Gastroesophageal sphincter (tissue), 4 donors: Measurements from ENCODE around the gene PDZD2. TPM values are rescaled to one million over a fixed set of nuclear protein-coding genes. Genes with fewer than 3 reads are reported as not detected.

Experiments used
- ATAC-seq: fragments of 150-250 bp; one replicate; pipeline ENCODE4 v1.9.1; 2016; ENCODE audit warnings: mild to moderate bottlenecking, moderate library complexity
- H3K27ac ChIP-seq, 4 donors: fragments of 200-600 bp; sonication (generic) in 3 of 4; 1 replicate in 3 of 4; 2 replicates in 1 of 4; pipeline ENCODE4 v1.5.1; 2016 to 2019
- H3K27me3 ChIP-seq: fragments of 200-600 bp; sonication (generic); one replicate; pipeline ENCODE4 v1.5.1; 2019
- H3K36me3 ChIP-seq, 2 donors: fragments of 200-600 bp; sonication (generic); one replicate each; pipeline ENCODE4 v1.5.1; 2019; ENCODE audit warnings: control low read depth in 1 of 2
- H3K4me1 ChIP-seq, 3 donors: fragments of 200-600 bp; sonication (generic); 1 replicate in 2 of 3; 2 replicates in 1 of 3; pipeline ENCODE4 v1.5.1; 2016 to 2019; ENCODE audit warnings: control low read depth in 2 of 3
- H3K4me3 ChIP-seq, 2 donors: fragments of 200-600 bp; sonication (generic); one replicate each; pipeline ENCODE4 v1.5.1; 2019; ENCODE audit warnings: mild to moderate bottlenecking in 1 of 2, moderate library complexity in 1 of 2
- H3K9me3 ChIP-seq, 3 donors: fragments of 200-600 bp; sonication (generic); one replicate each; pipeline ENCODE4 v1.5.1; 2017 to 2019; ENCODE audit warnings: control low read depth in 2 of 3
- EP300 ChIP-seq: sonication (generic); formaldehyde crosslinking; IDR thresholded peaks from one replicate; pipeline ENCODE4 v1.6.1; 2017; ENCODE audit warnings: antibody characterized with exemption, mild to moderate bottlenecking
- POLR2A ChIP-seq, 2 donors: fragments of 450-650 bp; IDR thresholded peaks; one replicate each; pipeline ENCODE4 v1.6.1; 2017; ENCODE audit warnings: antibody characterized with exemption in 2 of 2, mild to moderate bottlenecking in 2 of 2, moderate library complexity in 1 of 2
- POLR2AphosphoS5 ChIP-seq: sonication (generic); formaldehyde crosslinking; IDR thresholded peaks from one replicate; pipeline ENCODE4 v1.6.1; 2017; ENCODE audit warnings: antibody characterized with exemption
- WGBS, 2 donors: methylation state at CpG; one replicate each; pipeline ENCODE4 v1.1.5; 2018; ENCODE audit warnings: low coverage in 1 of 2; 5-methylcytosine and 5-hydroxymethylcytosine counted together
- total RNA-seq, 4 donors: library from RNA; depleted of rRNA; stranded (reverse); fragments of >200 nt; gene quantifications; one replicate each; pipeline ENCODE4 v1.1.0, GENCODE V29; 2016
- TF ChIP-seq, protein P1 (sequence below), 4 experiments: fragments of 200-600 bp in 2 of 4; fragments of 450-650 bp in 2 of 4; sonication (generic) in 1 of 4; IDR thresholded peaks; one replicate each; pipeline ENCODE4 v1.5.1; 2017 to 2019; ENCODE audit warnings: antibody characterized with exemption in 4 of 4, mild to moderate bottlenecking in 2 of 4, moderate library complexity in 2 of 4

The PDZD2 gene
- total RNA-seq, 4 donors from 2014 or later, result 8.6 to 19.4 (median 14.0) TPM

DNA sequence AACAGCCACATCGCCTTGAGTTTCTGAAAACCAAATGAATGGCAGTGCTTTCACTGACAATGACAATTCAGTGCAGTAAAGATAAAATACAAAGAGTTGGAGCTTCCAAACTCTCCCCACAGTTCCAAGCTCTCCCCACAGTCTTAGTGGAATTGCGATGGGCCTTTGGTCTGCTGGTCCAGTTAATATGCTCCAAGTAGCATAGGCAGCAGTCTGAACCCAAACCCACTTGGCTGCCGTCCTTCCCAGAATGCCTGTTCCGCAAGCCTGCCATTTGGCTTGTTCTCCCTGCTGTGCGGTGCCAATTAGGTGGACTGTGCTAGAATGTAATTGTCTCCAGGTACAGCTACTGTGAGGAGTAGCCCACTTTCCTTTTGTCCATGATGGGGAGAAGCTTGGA, 285.1 kb downstream of the PDZD2 start:
- Histone ChIP-seq H3K4me1 (no peaks in the 10 kb centered on the region), H3K9me3 (no peaks in the 10 kb centered on the region), H3K27ac (no peak overlapping the region), H3K36me3 (no peaks in the 10 kb centered on the region), H3K27me3 (no peaks in the 10 kb centered on the region), H3K4me3 (no peak overlapping the region)
- WGBS, 2 donors, result 93% methylated on average over 3 of the region's 5 CpGs; no CpG with 5 or more reads in 1 of the 2 donors
- TF ChIP-seq EP300 (no peak), POLR2AphosphoS5 (no peak), POLR2A (IDR thresholded peaks at IDR 0.05) (no peak)
- TF ChIP-seq, protein P1, sequence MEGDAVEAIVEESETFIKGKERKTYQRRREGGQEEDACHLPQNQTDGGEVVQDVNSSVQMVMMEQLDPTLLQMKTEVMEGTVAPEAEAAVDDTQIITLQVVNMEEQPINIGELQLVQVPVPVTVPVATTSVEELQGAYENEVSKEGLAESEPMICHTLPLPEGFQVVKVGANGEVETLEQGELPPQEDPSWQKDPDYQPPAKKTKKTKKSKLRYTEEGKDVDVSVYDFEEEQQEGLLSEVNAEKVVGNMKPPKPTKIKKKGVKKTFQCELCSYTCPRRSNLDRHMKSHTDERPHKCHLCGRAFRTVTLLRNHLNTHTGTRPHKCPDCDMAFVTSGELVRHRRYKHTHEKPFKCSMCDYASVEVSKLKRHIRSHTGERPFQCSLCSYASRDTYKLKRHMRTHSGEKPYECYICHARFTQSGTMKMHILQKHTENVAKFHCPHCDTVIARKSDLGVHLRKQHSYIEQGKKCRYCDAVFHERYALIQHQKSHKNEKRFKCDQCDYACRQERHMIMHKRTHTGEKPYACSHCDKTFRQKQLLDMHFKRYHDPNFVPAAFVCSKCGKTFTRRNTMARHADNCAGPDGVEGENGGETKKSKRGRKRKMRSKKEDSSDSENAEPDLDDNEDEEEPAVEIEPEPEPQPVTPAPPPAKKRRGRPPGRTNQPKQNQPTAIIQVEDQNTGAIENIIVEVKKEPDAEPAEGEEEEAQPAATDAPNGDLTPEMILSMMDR (IDR thresholded peaks at IDR 0.05), result no peak
- no peak for ATAC-seq

GRCh38 chr5:31931874-31932273, 292.9 kb downstream of the PDZD2 start:
- Histone ChIP-seq H3K36me3 (no peaks in the 10 kb centered on the region), H3K4me1 (peaks cover 0 to 11% (median 0%) of the 10 kb centered on the region in 3 donors), H3K4me3 (no peak overlapping the region), H3K27me3 (no peaks in the 10 kb centered on the region), H3K27ac (no peak overlapping the region), H3K9me3 (no peaks in the 10 kb centered on the region)
- ATAC-seq, result no peak
- WGBS, 2 donors, result 83 to 88% methylated on average over 3 of the region's 4 CpGs
- TF ChIP-seq EP300 (no peak), POLR2AphosphoS5 (no peak), POLR2A (IDR thresholded peaks at IDR 0.05) (no peak)
- TF ChIP-seq, protein P1 (IDR thresholded peaks at IDR 0.05), result no peak

DNA sequence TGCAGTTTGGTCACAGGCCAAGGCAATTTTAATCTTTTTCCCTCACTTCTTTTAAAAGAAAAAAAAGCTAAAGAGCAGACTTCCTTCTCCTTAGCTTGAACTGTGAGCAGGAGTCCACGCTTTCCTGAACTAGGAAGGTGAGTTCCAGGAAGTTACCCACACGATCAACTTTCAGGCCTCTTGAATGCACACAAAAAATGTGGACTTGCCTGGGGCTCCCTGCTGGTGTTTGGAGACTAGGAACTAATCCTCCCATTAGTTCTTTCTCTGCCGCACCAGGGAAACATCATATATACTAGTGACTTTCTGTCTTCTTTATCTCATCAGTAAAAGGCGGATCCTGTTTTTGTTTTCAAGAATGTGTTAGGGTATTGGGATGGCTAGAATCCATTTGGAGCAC, 295.2 kb downstream of the PDZD2 start:
- no peaks in the 10 kb centered on the region for H3K36me3 ChIP-seq
- H3K9me3 ChIP-seq, result no peaks in the 10 kb centered on the region
- H3K27me3 ChIP-seq, result no peaks in the 10 kb centered on the region
- ATAC-seq, result no peak
- TF ChIP-seq POLR2A (IDR thresholded peaks at IDR 0.05) (no peak), EP300 (no peak), POLR2AphosphoS5 (no peak)
- TF ChIP-seq, protein P1 (IDR thresholded peaks at IDR 0.05), result no peak
- H3K27ac ChIP-seq, result no peak overlapping the region
- 92 to 93% methylated on average over 3 to 4 of the region's 4 CpGs for WGBS, 2 donors
- H3K4me1 ChIP-seq, result peaks cover 0 to 11% (median 0%) of the 10 kb centered on the region in 3 donors
- H3K4me3 ChIP-seq, result no peak overlapping the region

DNA sequence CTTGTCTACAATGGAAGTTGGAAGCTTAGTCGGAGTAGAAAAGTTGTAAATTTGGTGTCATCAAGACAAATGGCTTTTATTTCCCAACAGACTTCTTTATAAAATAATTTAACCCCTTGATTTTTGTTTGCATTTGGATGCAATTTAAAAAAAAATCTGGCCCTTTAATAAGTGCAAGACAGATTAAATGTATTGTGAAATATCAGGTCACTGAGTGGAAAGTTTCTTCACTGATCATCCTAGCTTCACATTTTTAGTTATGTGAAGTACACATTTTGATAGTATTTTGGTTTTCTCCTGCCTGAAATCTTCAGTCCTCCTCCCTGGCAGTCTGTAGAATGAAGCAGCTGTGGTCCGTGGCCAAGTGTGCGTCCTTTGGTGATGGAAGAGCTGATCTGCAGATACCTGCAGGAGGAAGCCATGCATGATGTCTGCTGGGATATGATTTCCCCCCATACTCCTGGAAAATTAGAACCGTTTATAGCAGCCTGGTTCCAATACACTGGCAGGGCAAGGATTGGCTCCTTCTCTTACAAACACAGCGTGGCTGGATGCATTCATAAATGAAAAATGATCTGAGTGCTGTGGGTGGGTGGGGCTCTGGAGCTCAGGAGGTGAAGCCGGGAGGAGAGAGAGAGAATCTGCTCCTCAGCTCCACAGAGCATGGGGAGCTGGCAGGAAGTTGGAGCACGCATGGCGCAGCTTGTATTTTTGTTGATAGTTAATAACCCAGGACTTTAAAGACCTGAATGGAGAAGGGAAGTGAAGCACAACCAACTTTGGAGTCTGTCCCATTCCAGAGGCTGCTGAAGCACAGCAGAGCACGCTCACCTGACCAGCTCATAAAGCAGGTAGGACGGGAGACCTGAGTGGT, 296.8 kb downstream of the PDZD2 start:
- WGBS, 2 donors, result 11 to 15% methylated on average over 7 to 8 of the region's 10 CpGs
- Histone ChIP-seq H3K36me3 (no peaks in the 10 kb centered on the region), H3K9me3 (no peaks in the 10 kb centered on the region), H3K4me3 (peak overlapping the region in 1 of 2 donors; percentile 24), H3K4me1 (peaks cover 0 to 11% (median 0%) of the 10 kb centered on the region in 3 donors), H3K27me3 (no peaks in the 10 kb centered on the region), H3K27ac (peak overlapping the region in 2 of 4 donors; percentile 26 to 41)
- TF ChIP-seq EP300 (no peak), POLR2A (IDR thresholded peaks at IDR 0.05) (no peak), POLR2AphosphoS5 (no peak)
- TF ChIP-seq, protein P1 (IDR thresholded peaks at IDR 0.05), result no peak
- ATAC-seq, result no peak

DNA sequence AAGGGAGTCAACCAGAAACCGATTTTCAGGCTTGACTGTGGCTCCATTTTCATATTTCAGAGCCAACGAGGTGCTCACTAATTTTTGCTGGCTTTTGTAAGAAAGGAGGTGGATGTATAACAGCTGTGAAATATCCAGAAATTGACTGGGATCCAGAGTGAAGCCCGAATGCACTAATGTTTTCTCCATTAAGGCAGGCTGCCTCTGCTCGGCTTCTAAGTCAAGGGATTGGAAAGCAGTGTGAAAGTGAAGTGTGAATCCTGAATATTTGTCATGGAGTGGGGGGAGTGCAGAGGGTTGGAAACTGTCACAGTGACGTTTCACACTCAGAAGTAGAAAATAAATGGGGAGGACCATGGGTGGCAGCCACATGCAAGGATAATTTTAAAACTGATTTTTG, 297.8 kb downstream of the PDZD2 start:
- TF ChIP-seq POLR2AphosphoS5 (peak; percentile 15), POLR2A (IDR thresholded peaks at IDR 0.05) (no peak)
- ATAC-seq, result no peak
- H3K36me3 ChIP-seq, result no peaks in the 10 kb centered on the region
- peak overlapping the region in 1 of 4 donors; percentile 41 for H3K27ac ChIP-seq
- peak overlapping the region in 1 of 2 donors; percentile 24 for H3K4me3 ChIP-seq
- H3K9me3 ChIP-seq, result no peaks in the 10 kb centered on the region
- H3K27me3 ChIP-seq, result no peaks in the 10 kb centered on the region
- 22 to 29% methylated on average over 5 of the region's 5 CpGs for WGBS, 2 donors
- H3K4me1 ChIP-seq, result peaks cover 0 to 11% (median 0%) of the 10 kb centered on the region in 3 donors
